Tibial nerve (tissue), 4 donors: ENCODE data around the gene GASK1A.

Experiments
- CTCF ChIP-seq, 5 experiments: fragments of 200-600 bp in 3 of 5; fragments of 450-650 bp in 2 of 5; sonication (generic) in 3 of 5; IDR thresholded peaks; one replicate each; pipeline ENCODE4 v1.5.1; 2016 to 2019; ENCODE audit warnings: antibody characterized with exemption in 5 of 5, mild to moderate bottlenecking in 3 of 5, moderate library complexity in 2 of 5
- EP300 ChIP-seq, 2 donors: sonication (generic); formaldehyde crosslinking; IDR thresholded peaks; one replicate each; pipeline ENCODE4 v1.6.1; 2017; ENCODE audit warnings: antibody characterized with exemption in 2 of 2, mild to moderate bottlenecking in 1 of 2
- POLR2A ChIP-seq, 2 donors: fragments of 450-650 bp; IDR thresholded peaks; one replicate each; pipeline ENCODE4 v1.6.1; 2017; ENCODE audit warnings: antibody characterized with exemption in 2 of 2, mild to moderate bottlenecking in 2 of 2, moderate library complexity in 2 of 2

GRCh38 chr3:43015572-43015971 is 36.5 kb downstream of the GASK1A start:
- TF ChIP-seq CTCF (IDR thresholded peaks at IDR 0.05) (no peak), EP300 (IDR thresholded peaks at IDR 0.05) (no peak), POLR2A (IDR thresholded peaks at IDR 0.05) (no peak)
